Kidney (tissue), 14 donors: ENCODE measurements around the gene DNAL1. TPM values are rescaled to one million over a fixed set of nuclear protein-coding genes. Genes with fewer than 3 reads are reported as not detected.
A peak's percentile ranks its signal among the peaks of the same experiment; 100 is the strongest.

ENCODE experiments used
- DNase-seq, 5 donors: peaks; one replicate each; pipeline ENCODE4 v3.0.0-alpha.2; 2013 to 2020
- FAIRE-seq: peaks from 2 replicates; lab custom pipeline; 2012; peaks lifted over from hg19 to GRCh38; lab: Jason Lieb, UNC
- H3K27ac ChIP-seq, 2 donors: one replicate each; pipeline ENCODE4 v1.7.0; 2013; ENCODE audit warnings: low read depth in 2 of 2, low read length in 2 of 2, inconsistent platforms in 1 of 2
- H3K27me3 ChIP-seq: one replicate; pipeline ENCODE4 v1.7.1; 2013; ENCODE audit warnings: low read length, inconsistent platforms; ENCODE audit not compliant: control insufficient read depth, insufficient read depth
- H3K36me3 ChIP-seq, 3 donors: one replicate each; pipeline versions ENCODE4 v1.7.0 to v1.7.1; 2013; ENCODE audit warnings: low read length in 3 of 3, control low read depth in 1 of 3, inconsistent platforms in 1 of 3; ENCODE audit not compliant: insufficient read depth in 3 of 3, control insufficient read depth in 2 of 3
- H3K4me1 ChIP-seq, 3 donors: one replicate each; pipeline versions ENCODE4 v1.7.0 to v1.7.1; 2013; ENCODE audit warnings: low read length in 3 of 3, inconsistent platforms in 1 of 3, low read depth in 1 of 3; ENCODE audit not compliant: control insufficient read depth in 2 of 3, insufficient read depth in 2 of 3
- H3K4me3 ChIP-seq, 3 donors: one replicate each; pipeline versions ENCODE4 v1.7.0 to v1.8.1; 2013; ENCODE audit warnings: low read length in 3 of 3, control low read depth in 1 of 3, inconsistent platforms in 1 of 3
- H3K9ac ChIP-seq, 3 donors: one replicate each; pipeline versions ENCODE4 v1.7.0 to v1.7.1; 2013; ENCODE audit warnings: low read length in 3 of 3, control low read depth in 1 of 3, inconsistent platforms in 1 of 3
- H3K9me3 ChIP-seq, 3 donors: one replicate each; pipeline versions ENCODE4 v1.7.0 to v1.7.1; 2013; ENCODE audit warnings: low read length in 3 of 3, control low read depth in 1 of 3, inconsistent platforms in 1 of 3; ENCODE audit not compliant: control insufficient read depth in 2 of 3, insufficient read depth in 1 of 3
- CTCF ChIP-seq: IDR thresholded peaks from 3 replicates; pipeline ENCODE4 v1.5.1; 2012; ENCODE audit warnings: mild to moderate bottlenecking, moderate library complexity, borderline replicate concordance; ENCODE audit not compliant: insufficient read depth; ENCODE audit errors: extremely low read depth
- intact Hi-C: fragments of 100-400 bp; cut with DNase I; formaldehyde crosslinking; loops from one replicate; pipeline ENCODE4 v1.11.1; 2022
- polyA plus RNA-seq: library from polyadenylated mRNA; stranded (reverse); fragments of 350-450 nt; fragmentation: Illumina TruSeq; extraction: RNeasy Lipid Tissue Mini Kit (QIAGEN cat#74804); gene quantifications from one replicate; pipeline ENCODE4 v1.2.3, GENCODE V29; 2014; ENCODE audit warnings: low read depth, low replicate concordance; ENCODE audit not compliant: insufficient read depth
- total RNA-seq: library from RNA; stranded (reverse); fragmentation: NEBNext Ultra II Directional; extraction: Animal tissue kit (Norgen Biotek cat#: 25700); gene quantifications from one replicate; pipeline ENCODE4 v1.2.1, GENCODE V29; 2021
- donor health status: control.
- donor health status: control.
- donor health status: control.
- donor health status: control.
- donor health status: control.
- donor health status: DM: yes; HTN: yes; CAD: no.
- donor health status: Normal renal cell carcinoma (clear cell type).

DNAL1 gene
- total and polyA plus RNA-seq, 2 donors from 2014 or later: 9.3 to 32.3 TPM

- H3K9me3 ChIP-seq: no peaks in the 10 kb centered on the region
- peak overlapping the region in 1 of 3 donors; percentile 28 for H3K4me3 ChIP-seq
- intact Hi-C loops: no loop called here
- no peaks in the 10 kb centered on the region for H3K27me3 ChIP-seq
- FAIRE-seq (no peak), DNase-seq (peak in 4 of 5 donors; percentile 56 to 81 (median 74))
- peak overlapping the region; percentile 23 to 68 for H3K27ac ChIP-seq
- peaks cover 5 to 37% (median 12%) of the 10 kb centered on the region in 3 donors for H3K36me3 ChIP-seq
- H3K9ac ChIP-seq: no peak overlapping the region
- TF ChIP-seq CTCF: no peak
- peaks cover 5 to 13% (median 12%) of the 10 kb centered on the region in 3 donors for H3K4me1 ChIP-seq
These were observed 72.5 kb downstream of the DNAL1 start for GRCh38 chr14:73717266-73717665.

GRCh38 chr14:73717711-73718417 lies 73.1 kb downstream of the DNAL1 start:
- Histone ChIP-seq H3K27me3 (no peaks in the 10 kb centered on the region), H3K4me3 (peak overlapping the region in 1 of 3 donors; percentile 46), H3K9ac (peak overlapping the region in 1 of 3 donors; percentile 18), H3K27ac (peak overlapping the region; percentile 19 to 68), H3K4me1 (peaks cover 5 to 13% (median 9%) of the 10 kb centered on the region in 3 donors), H3K36me3 (peaks cover 5 to 42% (median 16%) of the 10 kb centered on the region in 3 donors), H3K9me3 (no peaks in the 10 kb centered on the region)
- DNase-seq (peak; percentile 82 to 93 (median 86)), FAIRE-seq (no peak)
- intact Hi-C loops: no loop called here
- TF ChIP-seq CTCF: no peak

- H3K9ac ChIP-seq: peak overlapping the region in 1 of 3 donors; percentile 18
- intact Hi-C loops: no loop called here
- peak; percentile 79 to 93 (median 92) for DNase-seq
These were observed 73.8 kb downstream of the DNAL1 start for GRCh38 chr14:73718418-73719251.

More at GRCh38 chr14:73718418-73719251, 73.8 kb downstream of the DNAL1 start:
- TF ChIP-seq CTCF: no peak
- H3K27me3 ChIP-seq: no peaks in the 10 kb centered on the region
- H3K27ac ChIP-seq: peak overlapping the region; percentile 19 to 68
- H3K4me3 ChIP-seq: peak overlapping the region in 1 of 3 donors; percentile 46
- H3K36me3 ChIP-seq: peaks cover 5 to 47% (median 17%) of the 10 kb centered on the region in 3 donors
- FAIRE-seq: no peak
- no peaks in the 10 kb centered on the region for H3K9me3 ChIP-seq
- H3K4me1 ChIP-seq: peaks cover 5 to 16% (median 10%) of the 10 kb centered on the region in 3 donors
